GM12873 (cell line): ENCODE measurements around the gene NRL.

ENCODE experiments used
- TF ChIP-seq, protein P1 (sequence below): IDR thresholded peaks from 2 replicates; pipeline ENCODE4 v1.5.1; 2012; ENCODE audit warnings: low read depth, mild to moderate bottlenecking, moderate library complexity, low read length, control low read depth; ENCODE audit not compliant: insufficient read depth; ENCODE audit errors: missing control alignments

Gene NRL

GRCh38 chr14:24121210-24121609 is 6.5 kb upstream of the NRL start:
- TF ChIP-seq, protein P1, sequence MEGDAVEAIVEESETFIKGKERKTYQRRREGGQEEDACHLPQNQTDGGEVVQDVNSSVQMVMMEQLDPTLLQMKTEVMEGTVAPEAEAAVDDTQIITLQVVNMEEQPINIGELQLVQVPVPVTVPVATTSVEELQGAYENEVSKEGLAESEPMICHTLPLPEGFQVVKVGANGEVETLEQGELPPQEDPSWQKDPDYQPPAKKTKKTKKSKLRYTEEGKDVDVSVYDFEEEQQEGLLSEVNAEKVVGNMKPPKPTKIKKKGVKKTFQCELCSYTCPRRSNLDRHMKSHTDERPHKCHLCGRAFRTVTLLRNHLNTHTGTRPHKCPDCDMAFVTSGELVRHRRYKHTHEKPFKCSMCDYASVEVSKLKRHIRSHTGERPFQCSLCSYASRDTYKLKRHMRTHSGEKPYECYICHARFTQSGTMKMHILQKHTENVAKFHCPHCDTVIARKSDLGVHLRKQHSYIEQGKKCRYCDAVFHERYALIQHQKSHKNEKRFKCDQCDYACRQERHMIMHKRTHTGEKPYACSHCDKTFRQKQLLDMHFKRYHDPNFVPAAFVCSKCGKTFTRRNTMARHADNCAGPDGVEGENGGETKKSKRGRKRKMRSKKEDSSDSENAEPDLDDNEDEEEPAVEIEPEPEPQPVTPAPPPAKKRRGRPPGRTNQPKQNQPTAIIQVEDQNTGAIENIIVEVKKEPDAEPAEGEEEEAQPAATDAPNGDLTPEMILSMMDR = no peak

- TF ChIP-seq, protein P1 = no peak
Observed at GRCh38 chr14:24119691-24120090, 4.9 kb upstream of the NRL start.

GRCh38 chr14:24117179-24117578 is 2.4 kb upstream of the NRL start:
- TF ChIP-seq, protein P1 = no peak

GRCh38 chr14:24116128-24116814 is 1.5 kb upstream of the NRL start:
- TF ChIP-seq, protein P1 = no peak

DNA sequence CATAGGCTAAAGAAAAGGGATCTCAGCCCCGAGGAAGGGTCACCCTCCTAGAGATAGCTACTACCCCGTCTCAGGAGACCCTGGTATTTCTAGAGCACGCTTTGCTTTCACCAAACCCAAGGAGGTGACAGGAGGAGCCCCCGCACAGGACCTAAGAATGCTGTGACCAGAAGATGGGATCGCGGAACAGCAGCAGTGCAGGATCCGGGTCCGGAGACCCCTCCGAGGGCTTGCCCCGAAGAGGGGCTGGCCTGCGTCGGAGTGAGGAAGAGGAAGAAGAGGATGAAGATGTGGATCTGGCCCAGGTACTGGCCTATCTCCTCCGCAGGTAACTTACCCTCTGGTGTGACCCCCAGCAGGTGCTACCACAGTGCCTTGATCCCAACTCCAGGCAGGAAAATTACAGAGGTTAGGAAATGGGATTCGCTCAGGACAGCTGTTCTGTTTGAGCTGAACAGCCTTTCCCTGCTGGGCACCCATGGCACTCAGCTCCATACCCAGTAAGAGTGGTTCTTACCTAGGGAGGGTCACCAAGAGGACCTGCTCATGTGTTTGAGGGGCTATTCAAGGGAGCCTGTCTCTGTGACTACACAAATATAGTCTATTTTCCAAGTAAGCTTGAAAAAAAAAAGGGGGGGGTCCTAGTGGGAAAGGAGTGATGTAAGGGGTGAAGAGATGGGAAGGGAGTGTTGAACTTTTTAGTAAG is 826 bp upstream of the NRL start:
- TF ChIP-seq, protein P1 = no peak

DNA sequence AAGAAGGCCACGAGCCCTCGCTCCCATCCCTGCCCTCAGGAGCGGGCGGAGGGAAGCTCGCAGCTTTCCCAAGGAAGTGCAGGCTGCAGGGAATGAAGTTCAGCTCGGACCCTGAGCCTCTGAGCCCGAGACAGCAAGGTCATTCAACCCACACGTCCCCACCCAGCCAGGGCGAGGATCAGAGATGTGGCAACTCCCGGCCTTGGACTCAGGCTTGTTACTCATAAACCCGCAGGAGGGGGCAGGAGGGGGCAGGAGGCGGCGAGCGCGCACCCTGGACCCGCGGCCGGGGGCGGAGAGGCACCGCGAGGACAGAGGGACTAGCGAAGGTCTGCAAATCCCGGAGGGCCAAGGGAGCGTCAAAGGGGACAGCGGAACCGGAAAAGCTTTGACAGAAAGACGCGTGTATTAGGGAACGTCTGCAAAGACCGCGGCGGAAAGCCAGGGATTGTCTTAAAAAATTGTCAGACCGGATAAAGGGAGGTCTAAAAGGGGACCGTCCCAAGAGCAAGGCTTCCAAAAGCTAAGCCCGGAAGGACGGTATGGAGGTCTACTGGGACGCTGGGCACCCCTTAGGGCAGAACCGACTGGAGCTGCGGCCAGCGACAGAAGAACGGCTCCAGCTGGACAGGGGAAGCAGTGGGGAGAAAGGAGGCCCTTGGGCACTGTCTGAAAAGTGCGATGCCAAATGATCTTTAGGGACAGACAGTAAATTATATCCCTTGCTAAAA is 783 bp downstream of the NRL start:
- TF ChIP-seq, protein P1 = no peak

DNA sequence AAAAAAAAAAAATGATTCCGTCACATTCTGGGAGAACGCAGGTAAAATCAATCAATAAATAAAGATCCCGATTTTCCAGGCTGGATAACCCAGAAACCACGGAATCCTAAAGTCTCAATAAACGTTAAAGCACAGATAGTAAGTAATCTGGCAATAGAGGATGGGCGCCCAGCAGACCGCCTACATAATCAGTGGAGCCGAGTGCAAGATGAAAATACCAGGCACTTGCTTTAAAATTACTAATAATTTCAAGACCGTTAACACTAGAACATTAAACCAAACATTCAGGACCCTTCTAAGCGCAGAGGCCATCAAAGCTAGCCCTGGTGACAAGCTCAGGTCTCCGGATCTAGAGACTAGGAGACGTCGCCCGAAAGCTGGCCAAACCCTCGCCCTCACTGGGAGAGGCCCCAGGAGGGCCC is 1.4 kb downstream of the NRL start:
- TF ChIP-seq, protein P1 = no peak
